Transverse colon (tissue), 4 donors: ENCODE results near the gene MDC1. TPM values are rescaled to one million over a fixed set of nuclear protein-coding genes. Genes with fewer than 3 reads are reported as not detected.
A peak's percentile ranks its signal among the peaks of the same experiment; 100 is the strongest.

Experiments
- DNase-seq: peaks from one replicate; pipeline ENCODE4 v3.0.0-alpha.2; 2019
- H3K27ac ChIP-seq, 4 donors: fragments of 200-600 bp; sonication (generic); 2 replicates each; pipeline ENCODE4 v1.5.1; 2016 to 2018; ENCODE audit warnings: inconsistent platforms in 4 of 4
- H3K27me3 ChIP-seq: fragments of 200-600 bp; sonication (generic); 2 replicates; pipeline ENCODE4 v1.5.1; 2017; ENCODE audit warnings: inconsistent platforms
- H3K36me3 ChIP-seq, 4 donors: fragments of 200-600 bp; sonication (generic); 2 replicates each; pipeline ENCODE4 v1.5.1; 2017 to 2019; ENCODE audit warnings: inconsistent platforms in 4 of 4
- H3K4me1 ChIP-seq, 4 donors: fragments of 200-600 bp; sonication (generic); 2 replicates each; pipeline ENCODE4 v1.5.1; 2017 to 2020; ENCODE audit warnings: inconsistent platforms in 4 of 4
- H3K4me3 ChIP-seq, 4 donors: fragments of 200-600 bp; sonication (generic); 1 replicate in 1 of 4; 2 replicates in 3 of 4; pipeline versions ENCODE4 v1.5.1 to v1.6.1; 2017 to 2019; ENCODE audit warnings: inconsistent platforms in 4 of 4
- H3K9me3 ChIP-seq, 2 donors: fragments of 200-600 bp; sonication (generic); 2 replicates each; pipeline ENCODE4 v1.5.1; 2017 to 2019; ENCODE audit warnings: inconsistent platforms in 2 of 2
- EP300 ChIP-seq: sonication (generic); formaldehyde crosslinking; IDR thresholded peaks from one replicate; pipeline ENCODE4 v1.6.1; 2017; ENCODE audit warnings: antibody characterized with exemption, low read depth
- POLR2A ChIP-seq: fragments of 450-650 bp; IDR thresholded peaks from one replicate; pipeline ENCODE4 v1.6.1; 2016; ENCODE audit warnings: antibody characterized with exemption, mild to moderate bottlenecking, moderate library complexity
- POLR2AphosphoS5 ChIP-seq, 3 donors: sonication (generic); formaldehyde crosslinking; IDR thresholded peaks; one replicate each; pipeline ENCODE4 v1.6.1; 2016; ENCODE audit warnings: antibody characterized with exemption in 3 of 3
- WGBS, 2 donors: methylation state at CpG; one replicate each; pipeline ENCODE4 v1.1.5; 2018; ENCODE audit warnings: low coverage in 1 of 2; 5-methylcytosine and 5-hydroxymethylcytosine counted together
- in situ Hi-C, 4 donors: fragments of 200-750 bp; cut with MboI; loops; one replicate each; pipeline versions ENCODE4 v1.15.0 to v1.15.1; 2017; ENCODE audit warnings: low sequenced_read_pairs in 3 of 4, low pct_ligation_motif_present in 1 of 4, low pct_unique_long_range_greater_than_20kb in 1 of 4
- intact Hi-C: fragments of 100-400 bp; cut with DNase I; formaldehyde crosslinking; loops from one replicate; pipeline ENCODE4 v1.15.1; 2023; ENCODE audit warnings: low total_unique reads
- total RNA-seq, 4 donors: library from RNA; depleted of rRNA; stranded (reverse); fragments of >200 nt; gene quantifications; one replicate each; pipeline ENCODE4 v1.1.0, GENCODE V29; 2016
- TF ChIP-seq, protein P1 (sequence below), 5 experiments: fragments of 200-600 bp in 3 of 5; fragments of 450-650 bp in 2 of 5; sonication (generic) in 3 of 5; IDR thresholded peaks; 1 replicate in 2 of 5; 2 replicates in 3 of 5; pipeline ENCODE4 v1.5.1; 2016 to 2017; ENCODE audit warnings: antibody characterized with exemption in 5 of 5, inconsistent platforms in 3 of 5, mild to moderate bottlenecking in 2 of 5, moderate library complexity in 1 of 5

MDC1 gene
- total RNA-seq, 4 donors from 2014 or later, result 3.1 to 13.5 (median 9.7) TPM

DNA sequence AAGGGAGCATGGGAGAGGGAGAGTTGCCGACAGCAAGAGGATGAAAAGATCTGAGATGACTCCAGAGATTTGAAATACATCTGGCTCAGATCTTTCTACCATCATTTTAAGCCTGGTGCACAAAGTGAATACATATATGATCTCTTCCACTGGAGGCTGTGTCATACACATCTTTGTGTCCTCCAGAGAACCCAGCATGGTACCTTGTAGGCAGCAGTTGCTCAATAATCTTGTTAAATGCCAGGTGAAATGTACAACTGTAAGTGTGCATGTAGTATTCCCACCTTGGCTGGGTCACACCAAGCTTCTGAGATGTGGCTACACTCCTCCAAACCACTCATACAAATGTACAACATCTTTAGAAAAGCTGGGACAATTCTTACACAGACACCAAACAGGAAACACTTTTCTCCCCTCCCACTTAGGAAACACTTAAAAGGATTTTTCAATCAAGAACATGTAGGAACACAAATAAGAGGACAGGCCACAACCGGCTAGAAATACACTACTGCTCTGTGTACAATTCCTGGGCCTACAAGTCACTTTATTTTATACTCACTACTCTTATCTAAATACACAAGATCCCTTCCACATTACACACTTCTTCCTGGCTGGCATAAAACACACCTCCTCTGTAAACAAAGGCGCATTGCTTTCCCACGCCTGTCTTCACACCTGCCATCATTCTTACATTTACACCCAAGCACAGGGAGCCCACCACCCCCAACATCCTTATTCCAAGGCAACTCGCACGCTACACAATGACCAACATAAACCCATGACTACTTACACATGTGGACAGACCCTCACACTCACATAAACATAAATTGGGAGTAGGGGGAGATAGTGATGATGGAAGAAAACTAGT is 31.1 kb upstream of the MDC1 start:
- no peaks in the 10 kb centered on the region for H3K27me3 ChIP-seq
- in situ Hi-C loops (loop anchor here in 2 of 4 donors (10.0 to 25.0 kb wide), 2 partner anchors 77 to 139 kb away; partner anchors contain the start of gene DDR1 (in 2 of the 2)), intact Hi-C loops (no loop called here)
- no peaks in the 10 kb centered on the region for H3K36me3 ChIP-seq
- H3K27ac ChIP-seq, result peak overlapping the region; percentile 82 to 88 (median 86)
- 49 to 58% methylated on average over 6 of the region's 6 CpGs for WGBS, 2 donors
- no peak overlapping the region for H3K4me3 ChIP-seq
- peak; percentile 64 for DNase-seq
- H3K4me1 ChIP-seq, result peaks cover 29 to 71% (median 60%) of the 10 kb centered on the region in 4 donors
- H3K9me3 ChIP-seq, result no peaks in the 10 kb centered on the region
- no peak for TF ChIP-seq EP300
- TF ChIP-seq POLR2A, result peak; percentile 27
- peak; percentile 28 to 63 (median 28) for TF ChIP-seq POLR2AphosphoS5 (IDR thresholded peaks at IDR 0.05)

DNA sequence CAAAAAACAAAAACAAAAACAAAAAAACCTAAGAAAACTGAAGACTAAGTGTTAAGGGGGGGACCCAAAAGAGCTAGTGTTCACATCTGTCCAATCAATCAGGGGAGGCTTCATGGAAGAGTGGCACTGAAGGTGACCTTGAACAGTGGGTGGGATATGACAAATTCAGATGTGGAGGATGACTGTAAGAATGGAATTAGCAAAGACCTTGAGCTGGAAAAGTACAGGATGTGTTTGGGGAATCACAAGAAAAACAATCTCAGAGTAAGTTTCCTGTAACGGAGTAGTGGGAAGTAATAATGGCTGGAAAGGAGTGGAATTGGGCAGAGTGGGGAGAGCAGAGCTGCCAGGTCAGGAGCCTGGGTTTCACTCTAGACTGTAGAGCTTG is 30.2 kb upstream of the MDC1 start:
- Histone ChIP-seq H3K4me1 (peaks cover 29 to 64% (median 57%) of the 10 kb centered on the region in 4 donors), H3K4me3 (no peak overlapping the region), H3K36me3 (no peaks in the 10 kb centered on the region), H3K9me3 (no peaks in the 10 kb centered on the region), H3K27ac (peak overlapping the region; percentile 82 to 88 (median 86)), H3K27me3 (no peaks in the 10 kb centered on the region)
- in situ Hi-C loops (loop anchor here in 2 of 4 donors (10.0 to 25.0 kb wide), 2 partner anchors 78 to 140 kb away; partner anchors contain the start of gene DDR1 (in 2 of the 2)), intact Hi-C loops (no loop called here)
- WGBS, 2 donors, result 71 to 76% methylated on average over 1 of the region's 1 CpG
- TF ChIP-seq POLR2AphosphoS5 (IDR thresholded peaks at IDR 0.05) (no peak), POLR2A (no peak), EP300 (no peak)
- TF ChIP-seq, protein P1, sequence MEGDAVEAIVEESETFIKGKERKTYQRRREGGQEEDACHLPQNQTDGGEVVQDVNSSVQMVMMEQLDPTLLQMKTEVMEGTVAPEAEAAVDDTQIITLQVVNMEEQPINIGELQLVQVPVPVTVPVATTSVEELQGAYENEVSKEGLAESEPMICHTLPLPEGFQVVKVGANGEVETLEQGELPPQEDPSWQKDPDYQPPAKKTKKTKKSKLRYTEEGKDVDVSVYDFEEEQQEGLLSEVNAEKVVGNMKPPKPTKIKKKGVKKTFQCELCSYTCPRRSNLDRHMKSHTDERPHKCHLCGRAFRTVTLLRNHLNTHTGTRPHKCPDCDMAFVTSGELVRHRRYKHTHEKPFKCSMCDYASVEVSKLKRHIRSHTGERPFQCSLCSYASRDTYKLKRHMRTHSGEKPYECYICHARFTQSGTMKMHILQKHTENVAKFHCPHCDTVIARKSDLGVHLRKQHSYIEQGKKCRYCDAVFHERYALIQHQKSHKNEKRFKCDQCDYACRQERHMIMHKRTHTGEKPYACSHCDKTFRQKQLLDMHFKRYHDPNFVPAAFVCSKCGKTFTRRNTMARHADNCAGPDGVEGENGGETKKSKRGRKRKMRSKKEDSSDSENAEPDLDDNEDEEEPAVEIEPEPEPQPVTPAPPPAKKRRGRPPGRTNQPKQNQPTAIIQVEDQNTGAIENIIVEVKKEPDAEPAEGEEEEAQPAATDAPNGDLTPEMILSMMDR (IDR thresholded peaks at IDR 0.05), result no peak
- no peak for DNase-seq

DNA sequence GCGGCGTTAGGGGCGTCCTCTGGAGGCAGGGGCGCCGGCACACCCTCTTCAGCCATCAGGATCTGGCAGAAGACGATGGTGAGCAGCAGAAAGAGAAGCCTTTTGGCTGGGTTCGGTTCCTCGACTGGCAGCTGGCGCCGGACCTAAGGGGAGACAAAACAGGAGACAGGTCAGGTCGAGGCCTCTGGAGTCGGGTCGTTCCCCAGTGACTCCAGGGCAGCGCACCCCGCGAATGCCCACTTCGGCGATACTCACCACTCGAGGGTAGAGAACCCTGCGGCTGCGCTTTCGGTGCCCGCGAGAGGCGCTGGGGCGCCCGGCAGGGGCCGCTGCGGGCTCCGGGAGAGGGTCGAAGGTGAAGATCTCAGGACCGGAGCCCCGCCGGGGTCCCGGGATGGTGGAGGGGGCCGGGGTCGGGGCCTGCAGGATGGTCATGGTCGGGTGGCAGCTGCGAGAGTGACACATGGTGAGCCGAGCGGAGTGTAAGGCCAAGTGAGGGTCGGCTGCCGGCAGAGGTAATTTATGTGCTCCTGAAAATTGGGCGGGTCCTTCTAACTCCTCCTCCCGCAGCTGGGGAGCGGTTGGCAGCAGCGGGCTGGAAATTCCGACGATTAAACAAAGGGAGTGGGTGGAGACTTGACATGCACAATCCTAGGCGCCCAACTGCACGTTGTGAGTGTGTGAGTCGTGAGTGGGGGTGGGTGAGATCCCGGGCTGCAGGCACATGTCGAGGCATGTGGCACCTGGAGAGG is 27.1 kb upstream of the MDC1 start, which contains the start of gene IER3:
IER3 (minus strand) TSS at position 494 of the 752 bp plus-strand sequence; CDS start at position 465, 29 bp downstream.
- Histone ChIP-seq H3K27me3 (no peaks in the 10 kb centered on the region), H3K9me3 (no peaks in the 10 kb centered on the region), H3K4me1 (peaks cover 22 to 62% (median 45%) of the 10 kb centered on the region in 4 donors), H3K36me3 (peaks cover 0 to 12% (median 4%) of the 10 kb centered on the region in 4 donors), H3K4me3 (peak within 1 kb of the TSS; percentile 54 to 87 (median 78)), H3K27ac (peak within 1 kb of the TSS; percentile 96 to 98 (median 98))
- WGBS, 2 donors, result 0 to 2% methylated on average over 4 to 46 of the region's 54 CpGs
- intact Hi-C loops (loop anchor here (5.0 kb wide), 2 partner anchors 83 to 133 kb away; no protein-coding TSS in a partner anchor), in situ Hi-C loops (loop anchor here in 2 of 4 donors (10.0 to 25.0 kb wide), 2 partner anchors 81 to 143 kb away; partner anchors contain the start of gene DDR1 (in 2 of the 2))
- TF ChIP-seq POLR2A (peak; percentile 99), EP300 (no peak), POLR2AphosphoS5 (IDR thresholded peaks at IDR 0.05) (peak; percentile 96 to 99 (median 98))
- TF ChIP-seq, protein P1 (IDR thresholded peaks at IDR 0.05), result peak; percentile 59 to 83 (median 71)
- DNase-seq, result peak; percentile 93
